ENCODE measurements around the gene IKBIP. TPM values are rescaled to one million over a fixed set of nuclear protein-coding genes. Genes with fewer than 3 reads are reported as not detected.
A peak's percentile ranks its signal among the peaks of the same experiment; 100 is the strongest.

The IKBIP gene
- total and polyA plus RNA-seq, 7 donors, result 2.1 to 6.0 (median 3.6) TPM

- no peaks in the 10 kb centered on the region for H3K4me1 ChIP-seq
- H3K4me3 ChIP-seq, result no peak overlapping the region
- no peaks in the 10 kb centered on the region for H3K36me3 ChIP-seq (ENCODE audit: insufficient read depth in 1 of 2, low read depth in 1 of 2)
- H3K27ac ChIP-seq, result no peak overlapping the region
- no peak for TF ChIP-seq CTCF (IDR thresholded peaks at IDR 0.05)
- H3K27me3 ChIP-seq (ENCODE audit: insufficient read depth in 3 of 3, low read length in 2 of 3), result no peaks in the 10 kb centered on the region
- ATAC-seq, result no peak
- 83 to 87% (median 86%) methylated on average over 4 of the region's 4 CpGs for WGBS, 3 donors
- no peaks in the 10 kb centered on the region for H3K9me3 ChIP-seq
- DNase-seq, result no peak
- intact Hi-C loops (cut with DNase I), result no loop called here
Observed at GRCh38 chr12:98635657-98636323, 8.8 kb downstream of the IKBIP start.

- peaks cover 8% of the 10 kb centered on the region for H3K4me1 ChIP-seq
- no peak for TF ChIP-seq CTCF (IDR thresholded peaks at IDR 0.05)
- H3K9me3 ChIP-seq, result no peaks in the 10 kb centered on the region
- no peaks in the 10 kb centered on the region for H3K27me3 ChIP-seq (ENCODE audit: insufficient read depth in 3 of 3, low read length in 2 of 3)
- WGBS, 3 donors, result 57 to 64% (median 61%) methylated on average over 4 of the region's 4 CpGs
- H3K36me3 ChIP-seq (ENCODE audit: insufficient read depth in 1 of 2, low read depth in 1 of 2), result no peaks in the 10 kb centered on the region
- H3K4me3 ChIP-seq, result no peak overlapping the region
- intact Hi-C loops (cut with DNase I), result no loop called here
- DNase-seq (no peak), ATAC-seq (peak in 2 of 4 donors; percentile 47 to 72)
- H3K27ac ChIP-seq, result no peak overlapping the region
Observed at GRCh38 chr12:98618952-98619351, 25.6 kb downstream of the IKBIP start.

GRCh38 chr12:98612696-98613334 is 31.8 kb downstream of the IKBIP start:
- H3K9me3 ChIP-seq, result no peaks in the 10 kb centered on the region
- H3K27me3 ChIP-seq (ENCODE audit: insufficient read depth in 3 of 3, low read length in 2 of 3), result no peaks in the 10 kb centered on the region
- intact Hi-C loops (cut with DNase I), result no loop called here
- H3K27ac ChIP-seq, result no peak overlapping the region
- ATAC-seq, result no peak
- H3K4me1 ChIP-seq, result no peaks in the 10 kb centered on the region
- DNase-seq, result no peak
- no peaks in the 10 kb centered on the region for H3K36me3 ChIP-seq (ENCODE audit: insufficient read depth in 1 of 2, low read depth in 1 of 2)
- 71 to 75% (median 72%) methylated on average over 5 of the region's 5 CpGs for WGBS, 3 donors
- no peak for TF ChIP-seq CTCF (IDR thresholded peaks at IDR 0.05)
- H3K4me3 ChIP-seq, result no peak overlapping the region

DNA sequence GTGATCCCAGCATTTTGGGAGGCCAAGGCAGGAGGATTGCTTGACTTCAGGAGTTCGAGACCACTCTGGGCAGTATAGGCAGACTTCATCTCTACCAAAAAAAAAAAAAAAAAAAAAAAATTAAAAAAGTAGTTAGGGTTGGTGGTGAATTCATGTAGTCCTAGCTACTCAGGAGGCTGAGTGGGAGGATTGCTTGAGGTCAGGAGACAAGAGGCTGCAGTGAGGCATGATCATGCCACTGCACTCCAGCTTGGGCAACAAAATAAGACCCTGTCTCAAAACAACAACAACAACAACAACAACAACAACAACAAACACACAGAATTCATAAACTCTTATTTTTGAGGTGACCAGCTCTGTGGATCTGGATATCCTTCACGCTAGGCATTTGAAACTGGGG is 34.0 kb downstream of the IKBIP start:
- no peak for TF ChIP-seq CTCF (IDR thresholded peaks at IDR 0.05)
- DNase-seq, result no peak
- intact Hi-C loops (cut with DNase I), result no loop called here
- no peaks in the 10 kb centered on the region for H3K4me1 ChIP-seq
- no peaks in the 10 kb centered on the region for H3K36me3 ChIP-seq (ENCODE audit: insufficient read depth in 1 of 2, low read depth in 1 of 2)
- no peak overlapping the region for H3K27ac ChIP-seq
- no peak for ATAC-seq
- H3K27me3 ChIP-seq (ENCODE audit: insufficient read depth in 3 of 3, low read length in 2 of 3), result no peaks in the 10 kb centered on the region
- 92 to 100% (median 96%) methylated on average over 2 of the region's 2 CpGs for WGBS, 3 donors
- no peak overlapping the region for H3K4me3 ChIP-seq
- H3K9me3 ChIP-seq, result no peaks in the 10 kb centered on the region

Measured in psoas muscle (tissue), 8 donors.